HepG2 (cell line): Measurements from ENCODE around the gene VEZF1. TPM values are rescaled to one million over a fixed set of nuclear protein-coding genes. Genes with fewer than 3 reads are reported as not detected.

Source experiments
- FOXA3 ChIP-seq: IDR thresholded peaks from 2 replicates; pipeline ENCODE4 v1.6.1; 2016; ENCODE audit warnings: missing genetic modification reagents, missing compliant biosample characterization
- REL ChIP-seq: sonication (generic); formaldehyde crosslinking; conservative IDR thresholded peaks from 2 replicates; pipeline ENCODE4 v1.8.0; 2022; ENCODE audit warnings: mild to moderate bottlenecking, missing genetic modification reagents, moderate library complexity
- TEAD2 ChIP-seq: sonication (generic); formaldehyde crosslinking; IDR thresholded peaks from 2 replicates; pipeline ENCODE4 v1.9.0; 2021; ENCODE audit warnings: missing genetic modification reagents
- YEATS4 ChIP-seq: sonication (generic); formaldehyde crosslinking; IDR thresholded peaks from 2 replicates; pipeline ENCODE4 v1.4.0; 2020; ENCODE audit warnings: missing genetic modification reagents, borderline replicate concordance
- ZNF20 ChIP-seq: sonication (generic); formaldehyde crosslinking; IDR thresholded peaks from 2 replicates; pipeline ENCODE4 v1.4.0; 2020; ENCODE audit warnings: mild to moderate bottlenecking, moderate library complexity, missing genetic modification reagents
- ZNF512B ChIP-seq: sonication (generic); formaldehyde crosslinking; IDR thresholded peaks from 2 replicates; pipeline ENCODE4 v1.5.1; 2020; ENCODE audit warnings: missing genetic modification reagents, mild to moderate bottlenecking, borderline replicate concordance
- ZNF652 ChIP-seq: IDR thresholded peaks from 2 replicates; pipeline ENCODE4 v1.6.1; 2016; ENCODE audit warnings: low read depth, borderline replicate concordance
- ZSCAN12 ChIP-seq: sonication (generic); formaldehyde crosslinking; IDR thresholded peaks from 2 replicates; pipeline ENCODE4 v1.9.0; 2021; ENCODE audit warnings: mild to moderate bottlenecking, missing genetic modification reagents
- polyA plus RNA-seq, 8 experiments: library from polyadenylated mRNA; depleted of rRNA in 3 of 8; stranded (reverse) in 7 of 8; unstranded in 1 of 8; fragments of >200 nt; fragmentation: Illumina TruSeq in 4 of 8; extraction: Trizol in 4 of 8; gene quantifications; 2 replicates each; pipeline versions ENCODE4 v1.2.1 to v1.2.3, GENCODE V29; 2011 to 2016; ENCODE audit warnings: low read depth in 4 of 8, missing spikeins in 1 of 8, mixed read lengths in 1 of 8; ENCODE audit not compliant: insufficient read depth in 1 of 8
- total RNA-seq, 5 experiments: library from RNA; depleted of rRNA; stranded (reverse); fragments of >200 nt; fragmentation: Illumina TruSeq; extraction: Trizol; gene quantifications; 2 replicates each; pipeline ENCODE4 v1.2.3, GENCODE V29; 2016; ENCODE audit warnings: low read depth in 1 of 5
- TF ChIP-seq, protein P1 (sequence below): sonication (generic); formaldehyde crosslinking; conservative IDR thresholded peaks from 2 replicates; pipeline ENCODE4 v1.8.0; 2022; ENCODE audit warnings: missing genetic modification reagents
- TF ChIP-seq, protein P2 (sequence below): sonication (generic); formaldehyde crosslinking; IDR thresholded peaks from 2 replicates; pipeline ENCODE4 v1.5.0; 2020; ENCODE audit warnings: mild to moderate bottlenecking, missing genetic modification reagents
- TF ChIP-seq, protein P3 (sequence below): sonication (generic); formaldehyde crosslinking; conservative IDR thresholded peaks from 2 replicates; pipeline ENCODE4 v1.4.0; 2020; ENCODE audit warnings: missing genetic modification reagents
- TF ChIP-seq, protein P4 (sequence below): IDR thresholded peaks from 2 replicates; pipeline ENCODE4 v1.6.1; 2016; ENCODE audit warnings: low read depth, borderline replicate concordance
- TF ChIP-seq, protein P5 (sequence below): IDR thresholded peaks from 2 replicates; pipeline ENCODE4 v1.6.1; 2016; ENCODE audit warnings: missing compliant biosample characterization, missing genetic modification reagents, borderline replicate concordance
- TF ChIP-seq, protein P6 (sequence below): sonication (generic); formaldehyde crosslinking; IDR thresholded peaks from 2 replicates; pipeline ENCODE4 v1.4.0; 2020; ENCODE audit warnings: missing genetic modification reagents, borderline replicate concordance

VEZF1 gene
- total and polyA plus RNA-seq, 2 of the 13 experiments (the other 11 are each of a cell fraction or from before 2014, with no cell fraction given): 45.9 to 49.7 TPM

GRCh38 chr17:57946798-57947358, 41.2 kb downstream of the VEZF1 start (continued):
- TF ChIP-seq, protein P1, sequence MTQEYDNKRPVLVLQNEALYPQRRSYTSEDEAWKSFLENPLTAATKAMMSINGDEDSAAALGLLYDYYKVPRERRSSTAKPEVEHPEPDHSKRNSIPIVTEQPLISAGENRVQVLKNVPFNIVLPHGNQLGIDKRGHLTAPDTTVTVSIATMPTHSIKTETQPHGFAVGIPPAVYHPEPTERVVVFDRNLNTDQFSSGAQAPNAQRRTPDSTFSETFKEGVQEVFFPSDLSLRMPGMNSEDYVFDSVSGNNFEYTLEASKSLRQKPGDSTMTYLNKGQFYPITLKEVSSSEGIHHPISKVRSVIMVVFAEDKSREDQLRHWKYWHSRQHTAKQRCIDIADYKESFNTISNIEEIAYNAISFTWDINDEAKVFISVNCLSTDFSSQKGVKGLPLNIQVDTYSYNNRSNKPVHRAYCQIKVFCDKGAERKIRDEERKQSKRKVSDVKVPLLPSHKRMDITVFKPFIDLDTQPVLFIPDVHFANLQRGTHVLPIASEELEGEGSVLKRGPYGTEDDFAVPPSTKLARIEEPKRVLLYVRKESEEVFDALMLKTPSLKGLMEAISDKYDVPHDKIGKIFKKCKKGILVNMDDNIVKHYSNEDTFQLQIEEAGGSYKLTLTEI (CRISPR knock-in tag): no peak
- TF ChIP-seq TEAD2 (CRISPR knock-in tag) (no peak), ZNF20 (CRISPR knock-in tag) (no peak), ZSCAN12 (no peak), ZNF652 (CRISPR knock-in tag) (no peak), YEATS4 (0 out of 2 replicates have a peak, but pooled peaks have one; percentile 31), REL (CRISPR knock-in tag) (no peak), FOXA3 (0 out of 2 replicates have a peak, but pooled peaks have one; percentile 4), ZNF512B (CRISPR knock-in tag) (no peak)
- TF ChIP-seq, protein P2, sequence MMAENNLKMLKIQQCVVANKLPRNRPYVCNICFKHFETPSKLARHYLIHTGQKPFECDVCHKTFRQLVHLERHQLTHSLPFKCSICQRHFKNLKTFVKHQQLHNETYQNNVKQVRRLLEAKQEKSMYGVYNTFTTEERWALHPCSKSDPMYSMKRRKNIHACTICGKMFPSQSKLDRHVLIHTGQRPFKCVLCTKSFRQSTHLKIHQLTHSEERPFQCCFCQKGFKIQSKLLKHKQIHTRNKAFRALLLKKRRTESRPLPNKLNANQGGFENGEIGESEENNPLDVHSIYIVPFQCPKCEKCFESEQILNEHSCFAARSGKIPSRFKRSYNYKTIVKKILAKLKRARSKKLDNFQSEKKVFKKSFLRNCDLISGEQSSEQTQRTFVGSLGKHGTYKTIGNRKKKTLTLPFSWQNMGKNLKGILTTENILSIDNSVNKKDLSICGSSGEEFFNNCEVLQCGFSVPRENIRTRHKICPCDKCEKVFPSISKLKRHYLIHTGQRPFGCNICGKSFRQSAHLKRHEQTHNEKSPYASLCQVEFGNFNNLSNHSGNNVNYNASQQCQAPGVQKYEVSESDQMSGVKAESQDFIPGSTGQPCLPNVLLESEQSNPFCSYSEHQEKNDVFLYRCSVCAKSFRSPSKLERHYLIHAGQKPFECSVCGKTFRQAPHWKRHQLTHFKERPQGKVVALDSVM (CRISPR knock-in tag): no peak
- TF ChIP-seq, protein P3, sequence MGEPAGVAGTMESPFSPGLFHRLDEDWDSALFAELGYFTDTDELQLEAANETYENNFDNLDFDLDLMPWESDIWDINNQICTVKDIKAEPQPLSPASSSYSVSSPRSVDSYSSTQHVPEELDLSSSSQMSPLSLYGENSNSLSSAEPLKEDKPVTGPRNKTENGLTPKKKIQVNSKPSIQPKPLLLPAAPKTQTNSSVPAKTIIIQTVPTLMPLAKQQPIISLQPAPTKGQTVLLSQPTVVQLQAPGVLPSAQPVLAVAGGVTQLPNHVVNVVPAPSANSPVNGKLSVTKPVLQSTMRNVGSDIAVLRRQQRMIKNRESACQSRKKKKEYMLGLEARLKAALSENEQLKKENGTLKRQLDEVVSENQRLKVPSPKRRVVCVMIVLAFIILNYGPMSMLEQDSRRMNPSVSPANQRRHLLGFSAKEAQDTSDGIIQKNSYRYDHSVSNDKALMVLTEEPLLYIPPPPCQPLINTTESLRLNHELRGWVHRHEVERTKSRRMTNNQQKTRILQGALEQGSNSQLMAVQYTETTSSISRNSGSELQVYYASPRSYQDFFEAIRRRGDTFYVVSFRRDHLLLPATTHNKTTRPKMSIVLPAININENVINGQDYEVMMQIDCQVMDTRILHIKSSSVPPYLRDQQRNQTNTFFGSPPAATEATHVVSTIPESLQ (CRISPR knock-in tag): no peak
- TF ChIP-seq, protein P4, sequence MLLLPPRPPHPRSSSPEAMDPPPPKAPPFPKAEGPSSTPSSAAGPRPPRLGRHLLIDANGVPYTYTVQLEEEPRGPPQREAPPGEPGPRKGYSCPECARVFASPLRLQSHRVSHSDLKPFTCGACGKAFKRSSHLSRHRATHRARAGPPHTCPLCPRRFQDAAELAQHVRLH (CRISPR knock-in tag): no peak
- TF ChIP-seq, protein P5, sequence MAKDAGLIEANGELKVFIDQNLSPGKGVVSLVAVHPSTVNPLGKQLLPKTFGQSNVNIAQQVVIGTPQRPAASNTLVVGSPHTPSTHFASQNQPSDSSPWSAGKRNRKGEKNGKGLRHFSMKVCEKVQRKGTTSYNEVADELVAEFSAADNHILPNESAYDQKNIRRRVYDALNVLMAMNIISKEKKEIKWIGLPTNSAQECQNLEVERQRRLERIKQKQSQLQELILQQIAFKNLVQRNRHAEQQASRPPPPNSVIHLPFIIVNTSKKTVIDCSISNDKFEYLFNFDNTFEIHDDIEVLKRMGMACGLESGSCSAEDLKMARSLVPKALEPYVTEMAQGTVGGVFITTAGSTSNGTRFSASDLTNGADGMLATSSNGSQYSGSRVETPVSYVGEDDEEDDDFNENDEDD (CRISPR knock-in tag): no peak
- TF ChIP-seq, protein P6, sequence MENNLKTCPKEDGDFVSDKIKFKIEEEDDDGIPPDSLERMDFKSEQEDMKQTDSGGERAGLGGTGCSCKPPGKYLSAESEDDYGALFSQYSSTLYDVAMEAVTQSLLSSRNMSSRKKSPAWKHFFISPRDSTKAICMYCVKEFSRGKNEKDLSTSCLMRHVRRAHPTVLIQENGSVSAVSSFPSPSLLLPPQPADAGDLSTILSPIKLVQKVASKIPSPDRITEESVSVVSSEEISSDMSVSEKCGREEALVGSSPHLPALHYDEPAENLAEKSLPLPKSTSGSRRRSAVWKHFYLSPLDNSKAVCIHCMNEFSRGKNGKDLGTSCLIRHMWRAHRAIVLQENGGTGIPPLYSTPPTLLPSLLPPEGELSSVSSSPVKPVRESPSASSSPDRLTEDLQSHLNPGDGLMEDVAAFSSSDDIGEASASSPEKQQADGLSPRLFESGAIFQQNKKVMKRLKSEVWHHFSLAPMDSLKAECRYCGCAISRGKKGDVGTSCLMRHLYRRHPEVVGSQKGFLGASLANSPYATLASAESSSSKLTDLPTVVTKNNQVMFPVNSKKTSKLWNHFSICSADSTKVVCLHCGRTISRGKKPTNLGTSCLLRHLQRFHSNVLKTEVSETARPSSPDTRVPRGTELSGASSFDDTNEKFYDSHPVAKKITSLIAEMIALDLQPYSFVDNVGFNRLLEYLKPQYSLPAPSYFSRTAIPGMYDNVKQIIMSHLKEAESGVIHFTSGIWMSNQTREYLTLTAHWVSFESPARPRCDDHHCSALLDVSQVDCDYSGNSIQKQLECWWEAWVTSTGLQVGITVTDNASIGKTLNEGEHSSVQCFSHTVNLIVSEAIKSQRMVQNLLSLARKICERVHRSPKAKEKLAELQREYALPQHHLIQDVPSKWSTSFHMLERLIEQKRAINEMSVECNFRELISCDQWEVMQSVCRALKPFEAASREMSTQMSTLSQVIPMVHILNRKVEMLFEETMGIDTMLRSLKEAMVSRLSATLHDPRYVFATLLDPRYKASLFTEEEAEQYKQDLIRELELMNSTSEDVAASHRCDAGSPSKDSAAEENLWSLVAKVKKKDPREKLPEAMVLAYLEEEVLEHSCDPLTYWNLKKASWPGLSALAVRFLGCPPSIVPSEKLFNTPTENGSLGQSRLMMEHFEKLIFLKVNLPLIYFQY (CRISPR knock-in tag): no peak
